K562 (cell line): ENCODE data around the gene HES5.

Experiments used
- CCAR2 ChIP-seq: fragments of 200-400 bp; formaldehyde crosslinking; IDR thresholded peaks from 2 replicates; pipeline ENCODE4 v1.6.1; 2017; ENCODE audit warnings: mild to moderate bottlenecking, low read depth, low read length
- EWSR1 ChIP-seq: fragments of 450-650 bp; IDR thresholded peaks from 2 replicates; pipeline ENCODE4 v1.6.1; 2018; ENCODE audit warnings: borderline replicate concordance, mild to moderate bottlenecking, low read depth, moderate library complexity; ENCODE audit not compliant: partially characterized antibody
- MIER1 ChIP-seq: fragments of 450-650 bp; IDR thresholded peaks from 2 replicates; pipeline ENCODE4 v1.6.1; 2016; ENCODE audit warnings: antibody characterized with exemption, mild to moderate bottlenecking, low read depth
- NEUROD1 ChIP-seq: fragments of 150-350 bp; IDR thresholded peaks from 2 replicates; pipeline ENCODE4 v1.6.1; 2014; ENCODE audit warnings: borderline replicate concordance, low read length, low read depth; ENCODE audit not compliant: partially characterized antibody
- POLR2A ChIP-seq: fragments of 450-650 bp; conservative IDR thresholded peaks from 2 replicates; pipeline ENCODE4 v1.6.1; 2016
- TBP ChIP-seq: optimal IDR thresholded peaks from 2 replicates; pipeline ENCODE3; 2011; ENCODE audit warnings: low read depth, low read length, improper control_type of control experiment
- TCF7L2 ChIP-seq: fragments of 150-350 bp; IDR thresholded peaks from 2 replicates; pipeline ENCODE4 v1.6.1; 2016; ENCODE audit warnings: low read depth, mild to moderate bottlenecking, low read length, moderate library complexity
- ZNF175 ChIP-seq: fragments of 200-800 bp; sonication (Bioruptor generic); IDR thresholded peaks from 2 replicates; pipeline ENCODE4 v1.6.1; 2016; ENCODE audit warnings: low read depth, mild to moderate bottlenecking, missing genetic modification characterization, missing compliant biosample characterization
- ZNF408 ChIP-seq: fragments of 250-450 bp; sonication (Bioruptor Pico); IDR thresholded peaks from 2 replicates; pipeline ENCODE4 v1.4.0; 2020; ENCODE audit warnings: low read depth, mild to moderate bottlenecking, moderate library complexity
- TF ChIP-seq, protein P1 (sequence below), 3 experiments: IDR thresholded peaks in 2 of 3; conservative IDR thresholded peaks in 1 of 3; 2 replicates each; pipeline ENCODE4 v1.5.1; 2011 to 2012; ENCODE audit warnings: low read length in 3 of 3, mild to moderate bottlenecking in 3 of 3, control low read depth in 2 of 3, improper control_type of control experiment in 1 of 3, inconsistent platforms in 1 of 3, low read depth in 1 of 3, mixed read lengths in 1 of 3, moderate library complexity in 1 of 3; ENCODE audit not compliant: insufficient read depth in 2 of 3
- TF ChIP-seq, protein P2 (sequence below): fragments of 450-650 bp; conservative IDR thresholded peaks from 2 replicates; pipeline ENCODE4 v1.6.1; 2016; ENCODE audit warnings: missing genetic modification characterization, low read depth, mild to moderate bottlenecking, missing compliant biosample characterization, moderate library complexity

DNA sequence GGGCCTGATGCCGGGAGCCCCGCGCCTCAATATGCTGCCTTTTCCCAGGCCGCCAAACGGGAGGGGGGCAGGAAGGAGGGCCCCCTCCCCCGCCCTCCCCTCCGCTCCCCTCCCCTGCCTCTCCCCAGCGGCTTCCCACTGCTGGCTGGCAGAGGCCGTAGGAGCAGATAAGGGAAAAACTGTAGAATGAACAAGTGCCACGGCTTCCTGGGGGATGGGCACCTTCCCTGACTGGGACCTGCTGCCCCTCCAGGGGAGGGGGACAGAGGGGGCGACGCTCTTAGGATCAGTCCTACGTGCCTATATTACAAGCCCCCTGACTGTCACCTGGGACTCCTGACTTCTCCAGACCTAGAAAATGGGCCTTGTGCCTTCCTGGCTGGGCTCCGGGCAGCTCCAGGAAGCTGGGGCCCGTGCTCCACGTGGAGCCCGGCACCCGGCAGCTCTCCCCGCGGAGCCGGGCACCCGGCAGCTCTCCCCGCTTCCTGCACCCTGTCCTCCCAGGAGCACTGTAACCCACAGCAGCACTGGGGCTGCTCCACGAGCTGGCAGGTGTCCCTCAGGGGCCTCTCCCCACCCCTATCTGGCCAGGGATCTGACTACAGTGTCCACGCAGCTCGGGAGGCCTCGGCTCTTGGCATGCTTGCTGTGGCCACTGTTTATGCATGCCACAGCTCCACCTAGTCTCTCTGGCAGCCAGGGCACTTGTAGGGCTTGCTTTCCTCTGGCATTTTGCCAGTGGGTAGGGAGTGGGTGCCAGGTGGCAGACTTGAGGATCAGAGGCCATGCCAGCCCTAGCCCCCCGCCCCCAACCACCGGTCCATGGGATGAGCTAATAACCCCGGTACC, 674 bp upstream of the HES5 start:
- TF ChIP-seq ZNF175 (CRISPR knock-in tag) = no peak
- TF ChIP-seq, protein P1, sequence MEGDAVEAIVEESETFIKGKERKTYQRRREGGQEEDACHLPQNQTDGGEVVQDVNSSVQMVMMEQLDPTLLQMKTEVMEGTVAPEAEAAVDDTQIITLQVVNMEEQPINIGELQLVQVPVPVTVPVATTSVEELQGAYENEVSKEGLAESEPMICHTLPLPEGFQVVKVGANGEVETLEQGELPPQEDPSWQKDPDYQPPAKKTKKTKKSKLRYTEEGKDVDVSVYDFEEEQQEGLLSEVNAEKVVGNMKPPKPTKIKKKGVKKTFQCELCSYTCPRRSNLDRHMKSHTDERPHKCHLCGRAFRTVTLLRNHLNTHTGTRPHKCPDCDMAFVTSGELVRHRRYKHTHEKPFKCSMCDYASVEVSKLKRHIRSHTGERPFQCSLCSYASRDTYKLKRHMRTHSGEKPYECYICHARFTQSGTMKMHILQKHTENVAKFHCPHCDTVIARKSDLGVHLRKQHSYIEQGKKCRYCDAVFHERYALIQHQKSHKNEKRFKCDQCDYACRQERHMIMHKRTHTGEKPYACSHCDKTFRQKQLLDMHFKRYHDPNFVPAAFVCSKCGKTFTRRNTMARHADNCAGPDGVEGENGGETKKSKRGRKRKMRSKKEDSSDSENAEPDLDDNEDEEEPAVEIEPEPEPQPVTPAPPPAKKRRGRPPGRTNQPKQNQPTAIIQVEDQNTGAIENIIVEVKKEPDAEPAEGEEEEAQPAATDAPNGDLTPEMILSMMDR (IDR thresholded peaks at IDR 0.05 in 2 of 3, conservative IDR thresholded peaks at IDR 0.05 in 1 of 3; ENCODE audit: insufficient read depth in 2 of 3, low read depth in 1 of 3, low read length in 3 of 3) = no peak
- TF ChIP-seq ZNF408 (CRISPR knock-in tag) = no peak
- TF ChIP-seq, protein P2, sequence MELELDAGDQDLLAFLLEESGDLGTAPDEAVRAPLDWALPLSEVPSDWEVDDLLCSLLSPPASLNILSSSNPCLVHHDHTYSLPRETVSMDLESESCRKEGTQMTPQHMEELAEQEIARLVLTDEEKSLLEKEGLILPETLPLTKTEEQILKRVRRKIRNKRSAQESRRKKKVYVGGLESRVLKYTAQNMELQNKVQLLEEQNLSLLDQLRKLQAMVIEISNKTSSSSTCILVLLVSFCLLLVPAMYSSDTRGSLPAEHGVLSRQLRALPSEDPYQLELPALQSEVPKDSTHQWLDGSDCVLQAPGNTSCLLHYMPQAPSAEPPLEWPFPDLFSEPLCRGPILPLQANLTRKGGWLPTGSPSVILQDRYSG = no peak
- no peak for TF ChIP-seq TCF7L2
- no peak for TF ChIP-seq EWSR1
- no peak for TF ChIP-seq TBP
- no peak for TF ChIP-seq MIER1
- TF ChIP-seq CCAR2 = no peak
- TF ChIP-seq POLR2A = no peak
- TF ChIP-seq NEUROD1 = no peak
